Upper lobe of left lung (tissue), 4 donors: ENCODE results near the gene ANKRD52.

Experiments
- CTCF ChIP-seq, 6 experiments: fragments of 450-650 bp in 4 of 6; fragments of 200-600 bp in 2 of 6; sonication (generic) in 2 of 6; IDR thresholded peaks; one replicate each; pipeline ENCODE4 v1.5.1; 2016 to 2019; ENCODE audit warnings: antibody characterized with exemption in 6 of 6
- EP300 ChIP-seq, 4 donors: sonication (generic); formaldehyde crosslinking; IDR thresholded peaks; one replicate each; pipeline ENCODE4 v1.5.1; 2017; ENCODE audit warnings: antibody characterized with exemption in 4 of 4, control low read depth in 2 of 4

GRCh38 chr12:56221757-56222530 lies 36.2 kb downstream of the ANKRD52 start, which contains the start of gene RNF41:
- TF ChIP-seq CTCF (IDR thresholded peaks at IDR 0.05) (peak in 4 of 6 experiments; percentile 8 to 50 (median 18)), EP300 (IDR thresholded peaks at IDR 0.05) (peak in 1 of 4 donors; percentile 3)
